Activated CD4-positive, alpha-beta T cell treated with anti-CD3 and anti-CD28 coated beads, Interleukin-2, amount 50 U/mL, for 16 hours (primary cell): ENCODE data around the gene CD86.
"Not testable (repeated sequence)": the region's sequence is repeated elsewhere in the genome, so short reads cannot be mapped to it uniquely, and the experiment has no call there.

Experiments
- DNase-seq: peaks from one replicate; pipeline ENCODE4 v3.0.0-alpha.2; 2020

The CD86 gene, protein sequence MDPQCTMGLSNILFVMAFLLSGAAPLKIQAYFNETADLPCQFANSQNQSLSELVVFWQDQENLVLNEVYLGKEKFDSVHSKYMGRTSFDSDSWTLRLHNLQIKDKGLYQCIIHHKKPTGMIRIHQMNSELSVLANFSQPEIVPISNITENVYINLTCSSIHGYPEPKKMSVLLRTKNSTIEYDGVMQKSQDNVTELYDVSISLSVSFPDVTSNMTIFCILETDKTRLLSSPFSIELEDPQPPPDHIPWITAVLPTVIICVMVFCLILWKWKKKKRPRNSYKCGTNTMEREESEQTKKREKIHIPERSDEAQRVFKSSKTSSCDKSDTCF

DNA sequence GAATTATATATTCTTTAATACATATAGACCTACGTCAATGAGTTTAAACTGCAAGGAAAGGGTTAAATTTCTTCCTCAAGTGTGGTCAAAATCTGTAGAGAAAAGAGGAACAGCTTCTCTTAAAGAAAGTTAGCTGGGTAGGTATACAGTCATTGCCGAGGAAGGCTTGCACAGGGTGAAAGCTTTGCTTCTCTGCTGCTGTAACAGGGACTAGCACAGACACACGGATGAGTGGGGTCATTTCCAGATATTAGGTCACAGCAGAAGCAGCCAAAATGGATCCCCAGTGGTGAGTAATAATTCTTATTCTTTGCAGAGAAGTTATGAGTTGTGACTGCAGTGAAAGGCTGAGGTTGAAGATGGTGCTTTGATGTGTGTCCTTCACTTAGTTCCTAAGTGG is at the start of gene CD86:
Gene CD86, plus strand, starts transcription at position 148 of the 400 bp plus-strand sequence. Its CDS starts 128 bp downstream, at position 276.
- DNase-seq: peak; percentile 54

GRCh38 chr3:122006267-122006666 is 48.9 kb upstream of the CD86 start:
- DNase-seq: no peak

GRCh38 chr3:122008166-122008565 is 47.0 kb upstream of the CD86 start:
- no peak for DNase-seq

- DNase-seq: no peak
Observed at GRCh38 chr3:122010506-122010905, 44.7 kb upstream of the CD86 start.

DNA sequence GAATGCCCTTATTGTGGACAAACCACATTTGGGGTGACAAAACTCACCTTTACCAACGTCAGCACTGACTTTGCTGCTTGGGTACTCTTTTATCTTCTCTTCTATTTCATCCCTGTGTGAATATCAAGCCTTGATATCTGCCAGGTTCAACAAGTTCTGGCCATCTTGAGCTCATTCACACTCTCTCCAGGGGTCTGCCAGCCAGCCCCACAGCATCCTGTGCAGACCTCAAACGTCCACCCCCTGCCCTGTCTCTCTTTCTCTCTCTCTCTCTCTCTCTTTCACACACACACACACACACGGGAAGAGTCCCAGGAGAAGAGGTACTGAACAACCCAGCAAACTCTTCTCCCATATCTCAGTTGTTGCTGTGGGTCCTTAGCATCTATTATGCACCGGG is 43.8 kb upstream of the CD86 start:
- DNase-seq: no peak

- DNase-seq: no peak
Observed at GRCh38 chr3:122012821-122013220, 42.3 kb upstream of the CD86 start.

DNA sequence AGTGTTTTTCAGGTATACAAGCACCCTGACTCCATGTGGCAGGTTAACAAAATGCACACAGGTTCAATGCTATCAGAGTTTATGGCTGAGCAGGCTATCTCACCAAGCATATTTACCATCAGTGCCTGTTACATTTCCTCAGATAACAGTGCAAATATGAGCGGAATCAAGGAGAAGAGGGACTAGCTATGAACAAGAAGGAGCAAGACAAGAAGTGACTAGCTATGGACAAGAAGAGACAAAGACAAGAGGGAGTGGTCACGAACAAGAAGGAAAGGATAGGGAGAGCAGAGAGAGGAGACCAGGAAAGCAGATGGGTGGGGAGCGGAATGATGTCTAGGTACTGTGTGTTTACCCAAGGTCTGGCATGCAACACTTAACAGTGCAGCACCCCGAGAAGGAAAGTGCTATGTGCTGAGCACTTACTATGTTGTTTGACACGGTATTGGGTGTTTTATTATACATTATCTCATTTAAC is 41.7 kb upstream of the CD86 start:
- no peak for DNase-seq

DNA sequence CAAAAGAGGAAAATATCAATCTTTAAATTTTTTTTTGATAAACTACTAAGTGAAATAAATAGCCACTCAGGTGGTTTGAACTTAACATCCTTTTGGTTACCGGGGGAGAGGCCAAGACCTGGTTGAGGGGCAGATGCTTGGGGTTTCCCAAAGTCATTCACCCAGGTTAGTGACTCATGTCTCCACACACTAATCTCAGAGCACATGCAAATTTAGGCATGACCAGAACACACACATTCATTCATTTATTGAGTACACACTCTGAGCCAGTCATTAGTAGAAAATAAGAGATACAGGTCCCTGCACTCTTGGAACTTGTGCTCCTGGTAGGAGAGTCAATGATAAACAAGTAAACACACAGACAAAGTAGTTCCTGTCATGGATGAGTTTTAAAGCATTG is 40.4 kb upstream of the CD86 start:
- peak; percentile 77 for DNase-seq

DNA sequence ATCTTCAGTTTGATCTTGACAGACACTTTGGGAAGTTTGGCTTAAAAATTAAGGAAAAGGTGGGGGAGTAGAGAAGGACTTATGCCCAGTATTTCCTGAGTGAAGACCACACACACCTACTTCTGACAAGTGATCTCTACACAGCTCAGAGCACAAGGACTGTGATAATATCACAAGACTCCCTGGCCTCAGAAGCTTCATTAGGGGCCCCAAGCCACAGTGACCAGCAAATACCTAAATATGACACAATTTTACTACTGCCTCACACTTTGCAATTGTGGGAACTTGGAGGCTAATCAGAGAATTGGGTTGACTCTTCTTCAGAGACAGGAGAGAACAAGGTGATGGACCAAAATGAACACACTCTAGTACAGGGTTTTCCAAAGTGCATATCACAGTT is 35.7 kb upstream of the CD86 start:
- no peak for DNase-seq

DNA sequence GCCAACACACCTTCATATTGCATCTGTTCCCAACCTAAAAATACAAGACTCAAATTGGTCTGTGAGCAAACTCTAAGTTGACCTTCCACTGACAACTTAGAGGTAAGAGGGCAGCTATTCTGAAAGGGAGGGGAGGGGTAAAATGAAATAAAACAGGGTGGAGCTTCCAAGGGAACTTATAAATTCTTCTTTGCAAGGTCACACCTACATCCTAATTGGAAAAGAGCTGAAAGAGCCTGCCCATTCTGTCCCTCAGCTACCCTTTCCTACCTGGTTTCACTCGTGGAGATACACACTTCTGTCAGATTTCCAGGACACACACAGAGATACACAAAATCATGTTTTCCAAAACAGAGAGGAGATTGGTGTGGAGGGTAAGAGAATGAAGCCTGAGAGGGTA is 34.1 kb upstream of the CD86 start:
- no peak for DNase-seq

GRCh38 chr3:122021811-122022401 is 33.3 kb upstream of the CD86 start, which contains the start of gene ILDR1:
Gene ILDR1 (minus strand): TSS chr3:122022247. CDS start chr3:122022077, 170 bp downstream.
- no peak for DNase-seq

DNA sequence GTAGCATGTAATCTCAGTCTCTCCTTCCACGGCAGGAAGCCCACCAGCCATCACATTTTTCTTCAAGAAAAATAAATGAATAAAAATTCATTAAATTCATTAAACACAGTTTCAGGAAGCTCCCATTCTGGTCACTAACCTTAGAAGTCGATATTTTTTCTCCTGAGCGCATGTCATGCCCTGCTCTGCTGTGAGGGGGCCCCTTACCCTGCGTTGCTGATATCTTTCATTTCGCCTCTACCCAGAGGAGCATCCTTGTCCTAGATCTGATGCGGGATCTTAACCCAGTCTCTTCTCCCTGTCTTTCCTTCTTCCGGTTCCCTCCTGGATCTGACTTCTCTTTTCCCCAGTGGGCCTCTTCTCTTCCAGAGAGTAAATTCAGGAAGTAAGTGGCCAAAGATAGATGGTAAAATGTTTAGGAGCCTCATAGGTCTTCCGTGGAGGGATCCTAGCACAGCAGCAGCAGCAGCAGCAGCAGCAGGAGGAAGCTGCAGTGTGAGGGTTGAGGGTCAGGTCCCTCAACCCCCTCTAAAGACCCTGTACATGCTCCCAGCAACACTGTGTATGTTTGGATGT is 31.7 kb upstream of the CD86 start:
- DNase-seq: no peak

DNA sequence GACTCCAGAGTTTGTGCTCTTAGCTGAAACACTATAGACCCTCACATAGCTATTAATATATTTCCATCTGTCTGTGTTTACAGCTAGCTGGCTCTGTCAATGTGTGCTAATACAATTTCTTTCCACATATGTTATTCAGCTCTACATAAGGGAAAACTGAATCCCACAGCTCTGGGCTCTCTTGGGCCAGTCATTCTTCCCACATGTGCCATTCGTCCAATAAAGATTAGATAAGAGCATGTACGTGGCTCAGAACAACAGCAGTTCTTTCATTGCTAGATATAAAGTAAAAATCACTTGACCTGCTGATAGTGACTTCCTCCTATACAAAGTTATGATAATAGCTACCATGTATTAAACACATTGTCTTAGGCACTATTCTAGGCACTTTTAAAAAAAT is 30.4 kb upstream of the CD86 start:
- no peak for DNase-seq

DNA sequence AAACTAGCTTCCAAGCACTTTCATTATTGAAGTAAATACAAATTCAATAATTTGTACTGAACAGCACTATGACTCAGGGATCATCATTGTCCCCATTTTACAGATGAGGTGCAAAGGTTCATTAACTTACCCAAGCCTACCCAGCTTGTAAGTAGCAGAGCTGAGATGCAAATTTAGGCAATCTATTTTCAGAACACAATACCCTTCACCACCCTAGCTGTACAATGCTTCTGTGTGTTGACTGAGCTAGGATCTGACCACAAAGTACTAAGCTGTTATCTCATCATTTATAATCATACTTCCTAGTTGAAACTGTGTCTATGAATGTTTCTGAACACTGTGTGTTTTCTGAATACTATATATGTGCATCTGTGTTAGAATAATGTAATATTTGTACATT is 29.9 kb upstream of the CD86 start:
- no peak for DNase-seq

DNA sequence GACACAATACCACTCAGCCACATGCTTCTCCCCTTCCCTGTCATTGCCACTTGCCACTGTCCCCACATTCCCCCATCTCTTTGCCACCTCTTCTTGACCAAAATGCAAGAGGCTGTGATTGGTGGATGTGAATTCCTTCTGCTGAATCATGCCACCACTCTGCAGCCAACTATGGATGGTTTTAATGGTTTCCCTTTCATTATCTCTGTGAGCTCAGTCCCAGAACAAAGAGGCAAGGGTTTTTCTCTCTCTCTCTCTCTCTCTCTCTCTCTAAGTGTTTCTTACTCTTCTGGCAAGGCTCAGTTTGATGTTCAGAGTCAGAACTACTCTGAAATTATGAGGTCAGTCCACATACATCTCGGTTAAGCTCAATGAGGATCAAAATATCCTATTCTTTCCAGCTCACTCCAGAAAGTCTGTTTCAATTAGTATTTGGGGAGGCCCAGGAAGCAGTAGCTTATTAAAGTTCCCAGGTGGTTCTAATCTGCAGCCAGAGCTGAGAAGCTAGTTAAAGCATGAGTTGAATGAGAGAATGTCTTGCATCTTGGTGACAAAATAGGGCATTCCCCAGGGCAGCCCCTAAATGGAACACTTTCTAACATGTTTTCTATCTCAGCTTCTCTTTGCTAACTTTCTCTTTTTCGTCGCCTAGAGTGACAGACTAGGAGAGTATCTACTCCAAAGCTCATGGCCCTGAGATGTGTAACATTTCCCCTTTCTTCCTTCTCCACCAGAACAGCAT is 24.6 kb upstream of the CD86 start:
- DNase-seq: peak; percentile 70

DNA sequence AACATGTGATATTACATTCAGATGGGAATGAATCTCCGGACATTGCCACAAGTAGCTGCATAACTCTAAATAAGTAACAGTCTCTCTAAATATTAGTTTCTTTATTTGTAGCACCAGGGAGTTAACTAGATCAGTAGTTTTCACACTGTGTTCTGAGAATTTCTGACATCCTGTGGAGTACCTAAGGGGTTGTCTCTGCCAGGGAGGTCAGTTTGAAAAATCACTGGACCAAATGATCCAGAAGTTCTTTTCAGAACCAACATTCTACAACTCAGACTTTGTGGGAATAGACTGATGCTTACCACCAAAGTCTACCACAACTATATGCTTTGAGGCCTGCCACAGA is 24.1 kb upstream of the CD86 start:
- DNase-seq: no peak

DNA sequence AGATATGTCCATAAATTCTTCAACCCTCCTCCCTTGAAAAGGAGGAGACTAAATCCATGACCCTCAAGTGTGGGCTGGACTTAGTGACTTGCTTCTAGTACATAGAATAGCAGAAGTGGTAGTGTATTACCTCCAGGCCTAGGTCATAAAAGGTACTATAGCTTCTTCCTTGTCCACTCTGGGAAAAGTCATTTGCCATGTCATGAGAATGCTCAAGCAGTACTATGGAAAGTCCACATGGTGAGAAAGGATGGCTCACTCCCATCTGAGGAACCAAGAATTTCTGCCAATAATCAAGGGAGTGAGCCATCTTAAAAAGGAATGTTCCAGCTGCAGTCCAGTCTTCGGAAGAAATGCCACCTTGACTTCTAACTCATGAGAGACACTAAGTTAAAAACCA is 22.6 kb upstream of the CD86 start:
- no peak for DNase-seq

DNA sequence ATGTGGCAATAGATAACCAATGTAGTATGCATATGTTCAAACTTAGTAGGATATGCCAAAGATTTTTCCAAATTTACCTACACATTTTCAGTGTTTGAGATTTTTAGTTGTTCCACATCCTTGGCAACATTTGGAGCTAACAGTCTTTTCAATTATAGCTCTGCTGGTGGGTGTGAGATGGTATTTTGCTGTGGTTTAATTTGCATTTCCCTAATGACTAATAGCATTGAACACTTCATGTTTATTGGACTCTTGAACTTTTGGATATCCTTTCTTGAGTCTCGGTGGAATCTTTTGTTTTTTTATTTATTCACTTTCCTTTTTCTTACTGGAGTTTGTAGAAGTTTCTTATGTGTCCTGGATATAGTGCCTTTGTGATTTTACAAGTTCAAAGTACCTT is 22.1 kb upstream of the CD86 start:
- no peak for DNase-seq

- DNase-seq: not testable (repeated sequence)
Observed at GRCh38 chr3:122047296-122047695, 7.9 kb upstream of the CD86 start.

DNA sequence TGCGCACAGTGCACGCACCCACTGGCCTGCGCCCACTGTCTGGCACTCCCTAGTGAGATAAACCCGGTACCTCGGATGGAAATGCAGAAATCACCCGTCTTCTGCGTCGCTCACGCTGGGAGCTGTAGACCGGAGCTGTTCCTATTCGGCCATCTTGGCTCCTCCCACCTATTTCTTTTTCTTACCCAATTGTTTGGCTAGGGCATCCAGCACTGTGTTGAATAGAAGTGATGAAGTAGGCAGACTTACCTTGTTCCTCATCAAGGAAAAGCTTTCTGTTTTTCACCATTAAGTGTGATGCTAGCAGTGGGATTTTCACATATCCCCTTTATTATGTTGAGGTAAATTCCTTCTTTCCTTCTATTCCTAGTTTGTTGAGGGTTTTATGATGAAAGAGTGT is 7.4 kb upstream of the CD86 start:
- DNase-seq: not testable (repeated sequence)

DNA sequence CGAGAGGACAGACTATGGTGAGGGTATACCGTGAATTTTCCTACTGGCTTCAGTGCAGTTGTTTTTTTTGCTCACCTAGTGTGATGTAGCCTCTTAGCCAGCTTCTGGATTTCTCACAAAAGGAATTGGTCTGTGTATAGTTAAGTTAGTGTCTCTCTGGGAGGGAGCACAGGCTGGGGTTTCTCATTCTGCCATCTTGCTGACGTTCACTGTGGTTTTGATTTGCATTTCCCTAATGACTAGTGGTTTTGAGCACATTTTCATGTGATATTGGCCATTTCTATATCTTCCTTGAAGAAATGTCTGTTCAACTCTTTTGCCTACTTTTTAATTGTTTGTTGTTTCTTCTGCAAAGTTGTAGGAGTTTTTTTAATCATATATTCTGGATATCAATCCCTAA is 2.2 kb upstream of the CD86 start:
- no peak for DNase-seq

GRCh38 chr3:122057671-122058070 is 2.5 kb downstream of the CD86 start:
- no peak for DNase-seq

DNA sequence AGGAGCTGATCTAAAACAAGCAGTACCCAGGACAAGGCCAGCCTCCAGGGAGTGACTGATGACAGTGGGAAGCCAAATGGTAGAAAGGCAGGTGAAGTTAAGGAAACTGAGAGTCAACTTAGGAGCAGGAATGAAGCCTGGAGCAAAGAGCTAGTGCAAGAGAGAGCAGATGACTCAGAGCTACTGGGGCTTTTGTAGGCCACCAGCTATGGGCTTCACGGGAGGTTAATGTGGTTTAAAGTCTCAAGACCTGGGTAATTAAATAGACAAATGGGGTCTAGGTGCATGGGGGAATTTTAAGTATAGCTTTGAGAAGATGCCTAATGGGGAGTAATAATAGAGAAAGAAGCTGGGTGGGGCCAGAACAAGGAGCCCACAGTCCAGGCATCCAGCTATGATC is 3.1 kb downstream of the CD86 start:
- DNase-seq: no peak
